PC-9 (cell line): ENCODE results near the gene STXBP3.

Experiments used
- EZH2 ChIP-seq: fragments of 200-600 bp; sonication (generic); IDR thresholded peaks from 2 replicates; pipeline ENCODE4 v1.8.0; 2017; ENCODE audit warnings: antibody characterized with exemption, low read depth
- TF ChIP-seq, protein P1 (sequence below): fragments of 200-600 bp; sonication (generic); conservative IDR thresholded peaks from 2 replicates; pipeline ENCODE4 v1.6.1; 2017; ENCODE audit warnings: mixed run types, antibody characterized with exemption, mild to moderate bottlenecking, moderate library complexity

DNA sequence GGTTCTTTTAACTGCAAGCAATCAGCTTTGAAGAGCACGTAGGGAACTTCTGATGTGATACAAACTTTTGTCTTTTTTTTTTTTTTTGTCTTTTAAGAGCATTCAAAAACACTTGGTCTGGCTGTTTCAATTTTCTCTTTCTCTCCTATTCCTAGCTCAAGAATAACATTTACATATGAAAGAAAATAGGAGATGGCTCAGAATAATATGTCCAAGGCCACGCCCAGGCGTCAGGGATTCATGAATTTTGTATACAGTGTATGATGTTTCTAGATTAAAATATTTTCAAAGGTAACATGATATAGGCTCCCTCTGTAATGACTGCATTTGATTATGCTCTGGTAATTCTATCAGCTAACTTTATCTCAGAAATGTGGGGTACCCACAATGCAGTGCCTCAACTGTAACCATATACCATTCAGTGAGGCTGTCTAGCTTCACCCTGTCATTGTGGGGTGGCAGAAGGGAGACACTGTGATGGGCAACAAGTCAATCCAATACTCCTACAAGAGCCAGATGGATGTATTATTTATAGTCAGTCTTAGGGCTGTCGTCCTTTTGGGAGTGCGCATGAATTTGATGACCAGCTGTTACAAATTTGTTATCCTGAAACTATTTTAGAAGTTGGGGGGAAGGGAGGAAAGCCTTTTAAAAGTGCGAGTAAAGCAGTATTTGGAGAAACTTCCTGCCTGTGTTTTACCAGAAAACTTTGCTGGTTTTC is 111.9 kb downstream of the STXBP3 start:
- TF ChIP-seq EZH2, result no peak
- TF ChIP-seq, protein P1, sequence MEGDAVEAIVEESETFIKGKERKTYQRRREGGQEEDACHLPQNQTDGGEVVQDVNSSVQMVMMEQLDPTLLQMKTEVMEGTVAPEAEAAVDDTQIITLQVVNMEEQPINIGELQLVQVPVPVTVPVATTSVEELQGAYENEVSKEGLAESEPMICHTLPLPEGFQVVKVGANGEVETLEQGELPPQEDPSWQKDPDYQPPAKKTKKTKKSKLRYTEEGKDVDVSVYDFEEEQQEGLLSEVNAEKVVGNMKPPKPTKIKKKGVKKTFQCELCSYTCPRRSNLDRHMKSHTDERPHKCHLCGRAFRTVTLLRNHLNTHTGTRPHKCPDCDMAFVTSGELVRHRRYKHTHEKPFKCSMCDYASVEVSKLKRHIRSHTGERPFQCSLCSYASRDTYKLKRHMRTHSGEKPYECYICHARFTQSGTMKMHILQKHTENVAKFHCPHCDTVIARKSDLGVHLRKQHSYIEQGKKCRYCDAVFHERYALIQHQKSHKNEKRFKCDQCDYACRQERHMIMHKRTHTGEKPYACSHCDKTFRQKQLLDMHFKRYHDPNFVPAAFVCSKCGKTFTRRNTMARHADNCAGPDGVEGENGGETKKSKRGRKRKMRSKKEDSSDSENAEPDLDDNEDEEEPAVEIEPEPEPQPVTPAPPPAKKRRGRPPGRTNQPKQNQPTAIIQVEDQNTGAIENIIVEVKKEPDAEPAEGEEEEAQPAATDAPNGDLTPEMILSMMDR, result no peak
